K562 (cell line): Measurements from ENCODE around the gene GBA3. TPM values are rescaled to one million over a fixed set of nuclear protein-coding genes. Genes with fewer than 3 reads are reported as not detected.

Source experiments
- ARID3A ChIP-seq: IDR thresholded peaks from 2 replicates; pipeline ENCODE4 v1.6.1; 2012; ENCODE audit warnings: low read depth, low read length, improper control_type of control experiment, borderline replicate concordance
- ELF1 ChIP-seq: fragments of 200-800 bp; sonication (Bioruptor generic); IDR thresholded peaks from 2 replicates; pipeline ENCODE4 v1.6.1; 2016; ENCODE audit warnings: missing genetic modification characterization, missing compliant biosample characterization
- NFE2 ChIP-seq: IDR thresholded peaks from 2 replicates; pipeline ENCODE4 v1.6.1; 2014; ENCODE audit warnings: antibody characterized with exemption, low read depth
- PBX2 ChIP-seq, 2 experiments: IDR thresholded peaks in 1 of 2; conservative IDR thresholded peaks in 1 of 2; 2 replicates each; pipeline ENCODE4 v1.6.1; 2016; ENCODE audit warnings: low read depth in 2 of 2, mild to moderate bottlenecking in 1 of 2, missing compliant biosample characterization in 1 of 2, missing genetic modification characterization in 1 of 2, moderate library complexity in 1 of 2
- TOE1 ChIP-seq, 2 experiments: fragments of 450-650 bp in 1 of 2; sonication (generic) in 1 of 2; formaldehyde crosslinking in 1 of 2; IDR thresholded peaks; 2 replicates each; pipeline versions ENCODE4 v1.7.1 to v1.8.0; 2016 to 2022; ENCODE audit warnings: borderline replicate concordance in 2 of 2, mild to moderate bottlenecking in 2 of 2, antibody characterized with exemption in 1 of 2, inconsistent platforms in 1 of 2, low read depth in 1 of 2, missing genetic modification reagents in 1 of 2, moderate library complexity in 1 of 2
- ZNF41 ChIP-seq: fragments of 250-450 bp; sonication (Bioruptor Pico); conservative IDR thresholded peaks from 2 replicates; pipeline ENCODE4 v1.4.0; 2020; ENCODE audit warnings: mild to moderate bottlenecking
- polyA plus RNA-seq, 8 experiments: library from polyadenylated mRNA; depleted of rRNA in 4 of 8; stranded (reverse) in 5 of 8; unstranded in 3 of 8; fragments of >200 nt; fragmentation: Nextera tagmentation in 2 of 8; fragmentation: Illumina TruSeq in 1 of 8; extraction: Ambion mirVana in 2 of 8; extraction: Trizol in 1 of 8; gene quantifications; 2 replicates each; pipeline versions ENCODE4 v1.2.1 to v1.2.3, GENCODE V29; 2011 to 2014; ENCODE audit warnings: inconsistent platforms in 1 of 8, missing spikeins in 1 of 8
- total RNA-seq, 7 experiments: library from RNA; depleted of rRNA in 6 of 7; stranded (reverse); fragments of >200 nt in 6 of 7; fragmentation: Illumina TruSeq in 2 of 7; extraction: Trizol in 2 of 7; gene quantifications; 2 replicates each; pipeline versions ENCODE4 v1.2.1 to v1.2.3, GENCODE V29; 2011 to 2021; ENCODE audit warnings: low replicate concordance in 1 of 7

GBA3 gene
- total and polyA plus RNA-seq, 9 of the 15 experiments (the other 6 are each of a cell fraction or from before 2014, with no cell fraction given), result 0.13 to 0.75 (median 0.40) TPM; not detected in 1

GRCh38 chr4:22680065-22680642 lies 12.6 kb upstream of the GBA3 start (continued):
- no peak for TF ChIP-seq TOE1 (IDR thresholded peaks at IDR 0.05; ENCODE audit: borderline replicate concordance)
- TF ChIP-seq TOE1 (CRISPR knock-in tag; IDR thresholded peaks at IDR 0.05; ENCODE audit: borderline replicate concordance, low read depth), result no peak
- TF ChIP-seq ZNF41 (CRISPR knock-in tag), result no peak
- TF ChIP-seq NFE2, result no peak
- no peak for TF ChIP-seq ELF1 (tag)
- TF ChIP-seq PBX2 (CRISPR knock-in tag; IDR thresholded peaks at IDR 0.05; ENCODE audit: low read depth), result no peak
- no peak for TF ChIP-seq PBX2 (tag; conservative IDR thresholded peaks at IDR 0.05; ENCODE audit: low read depth)
- TF ChIP-seq ARID3A, result no peak
